K562 (cell line): ENCODE measurements around the gene NRG2. TPM values are rescaled to one million over a fixed set of nuclear protein-coding genes. Genes with fewer than 3 reads are reported as not detected.

ENCODE experiments used
- ATAC-seq: fragments of 200-7000 bp; cut with Tn5 transposase; 3 replicates; pipeline ENCODE4 v1.9.1; 2020; ENCODE audit warnings: moderate library complexity
- BruUV-seq: library from RNA; stranded (reverse); fragments of 400-500 nt; replicated peaks from 2 replicates; lab custom pipeline; 2021; lab: Mats Ljungman, UMichigan
- CTCF ChIA-PET: fragments of 300-600 bp; formaldehyde crosslinking; extraction: SDS; loops from one replicate; lab custom pipeline; 2021; ENCODE audit warnings: low intra/inter-chr PET ratio; lab: Yijun Ruan, JAX
- POLR2A ChIA-PET: fragments of 300-600, 350-650 bp; sonication (Branson Sonifier 250); formaldehyde crosslinking; extraction: SDS; loops from one replicate; lab custom pipeline; 2021; ENCODE audit warnings: antibody characterized with exemption, inconsistent platforms; lab: Yijun Ruan, JAX
- DNase-seq, 4 experiments: peaks; one replicate each; pipeline versions ENCODE4 v3.0.0 to v3.0.0-alpha.2; 2011 to 2018; ENCODE audit warnings: low spot score in 3 of 4, mixed read lengths in 3 of 4; ENCODE audit errors: extremely low read depth in 1 of 4
- FAIRE-seq: peaks from 2 replicates; lab custom pipeline; 2011; peaks lifted over from hg19 to GRCh38; lab: Jason Lieb, UNC
- H2AFZ ChIP-seq: 2 replicates; pipeline ENCODE4 v1.6.0; 2011; ENCODE audit warnings: low read depth, low read length, control low read depth, inconsistent platforms
- H3K27ac ChIP-seq: fragments of 200-600 bp; 3 replicates; pipeline ENCODE4 v1.8.0; 2011; ENCODE audit warnings: low read depth, mild to moderate bottlenecking, control low read depth, inconsistent platforms, low read length, moderate library complexity, mixed read lengths; ENCODE audit errors: extremely low read depth
- H3K27me3 ChIP-seq, 2 experiments: fragments of 300-600 bp in 1 of 2; 2 replicates in 1 of 2; 3 replicates in 1 of 2; pipeline versions ENCODE4 v1.6.0 to v1.8.0; 2011; ENCODE audit warnings: inconsistent platforms in 2 of 2, low read length in 2 of 2, mild to moderate bottlenecking in 1 of 2, mixed read lengths in 1 of 2, moderate library complexity in 1 of 2; ENCODE audit not compliant: control insufficient read depth in 2 of 2, insufficient read depth in 2 of 2
- H3K36me3 ChIP-seq: fragments of 300-600 bp; 3 replicates; pipeline ENCODE4 v1.8.0; 2011; ENCODE audit warnings: mild to moderate bottlenecking, low read length, inconsistent platforms; ENCODE audit not compliant: control insufficient read depth, insufficient read depth
- H3K4me1 ChIP-seq, 2 experiments: fragments of 200-600 bp in 1 of 2; replicated peaks in 1 of 2; 2 replicates in 1 of 2; 3 replicates in 1 of 2; pipeline versions ENCODE4 v1.5.1 to v1.8.0; 2011; ENCODE audit warnings: inconsistent platforms in 2 of 2, low read length in 2 of 2, mild to moderate bottlenecking in 1 of 2, mixed read lengths in 1 of 2, moderate library complexity in 1 of 2; ENCODE audit not compliant: control insufficient read depth in 2 of 2, insufficient read depth in 2 of 2
- H3K4me2 ChIP-seq: 2 replicates; pipeline ENCODE4 v1.6.1; 2011; ENCODE audit warnings: low read length, control low read depth, inconsistent platforms, mixed read lengths; ENCODE audit not compliant: insufficient read depth
- H3K4me3 ChIP-seq: fragments of 200-600 bp; sonication (generic), shearing (Covaris generic); 2 replicates; pipeline ENCODE4 v1.5.1; 2016; ENCODE audit warnings: control low read depth, inconsistent platforms
- H3K79me2 ChIP-seq: fragments of 200-600 bp; 3 replicates; pipeline ENCODE4 v1.8.0; 2011; ENCODE audit warnings: low read length, inconsistent platforms; ENCODE audit not compliant: control insufficient read depth, insufficient read depth
- H3K9ac ChIP-seq, 2 experiments: 2 replicates each; pipeline versions ENCODE4 v1.6.0 to v1.6.1; 2011; ENCODE audit warnings: low read depth in 2 of 2, low read length in 2 of 2, control low read depth in 1 of 2, inconsistent platforms in 1 of 2, mild to moderate bottlenecking in 1 of 2, mixed read lengths in 1 of 2; ENCODE audit not compliant: insufficient read depth in 1 of 2
- H3K9me1 ChIP-seq: one replicate; pipeline ENCODE4 v1.6.0; 2011; ENCODE audit warnings: inconsistent platforms, mild to moderate bottlenecking, low read length, moderate library complexity; ENCODE audit not compliant: control insufficient read depth, insufficient read depth
- H3K9me3 ChIP-seq: replicated peaks from 2 replicates; pipeline ENCODE4 v1.5.1; 2011; ENCODE audit warnings: low read depth, low read length, inconsistent platforms; ENCODE audit not compliant: control insufficient read depth, insufficient read depth
- H4K20me1 ChIP-seq: replicated peaks from 2 replicates; pipeline ENCODE4 v1.6.1; 2011; ENCODE audit warnings: low read length, inconsistent platforms, mixed read lengths; ENCODE audit not compliant: control insufficient read depth, insufficient read depth
- ASH1L ChIP-seq: fragments of 450-650 bp; IDR thresholded peaks from 2 replicates; pipeline ENCODE4 v1.6.1; 2018; ENCODE audit warnings: borderline replicate concordance, mild to moderate bottlenecking, low read depth; ENCODE audit not compliant: partially characterized antibody
- ATF7 ChIP-seq: fragments of 450-650 bp; IDR thresholded peaks from 2 replicates; pipeline ENCODE4 v1.7.1; 2014; ENCODE audit warnings: mild to moderate bottlenecking, moderate library complexity
- BACH1 ChIP-seq: fragments of 200-800 bp; sonication (Bioruptor generic); IDR thresholded peaks from 2 replicates; pipeline ENCODE4 v1.6.1; 2016; ENCODE audit warnings: missing genetic modification characterization, missing compliant biosample characterization
- DPF2 ChIP-seq: fragments of 450-650 bp; IDR thresholded peaks from 2 replicates; pipeline ENCODE4 v1.6.1; 2016
- E2F5 ChIP-seq: sonication (generic); formaldehyde crosslinking; IDR thresholded peaks from 2 replicates; pipeline ENCODE4 v1.8.0; 2022; ENCODE audit warnings: mild to moderate bottlenecking, missing genetic modification reagents
- ESRRB ChIP-seq: fragments of 250-450 bp; sonication (Bioruptor Pico); IDR thresholded peaks from 2 replicates; pipeline ENCODE4 v1.5.0; 2020; ENCODE audit warnings: mild to moderate bottlenecking, moderate library complexity, borderline replicate concordance
- PHF20 ChIP-seq: fragments of 450-650 bp; IDR thresholded peaks from 2 replicates; pipeline ENCODE4 v1.6.1; 2018; ENCODE audit not compliant: partially characterized antibody
- RFX7 ChIP-seq: fragments of 250-450 bp; sonication (Bioruptor Pico); IDR thresholded peaks from 2 replicates; pipeline ENCODE4 v1.5.1; 2021; ENCODE audit warnings: mild to moderate bottlenecking
- SIX5 ChIP-seq, 2 experiments: IDR thresholded peaks; 2 replicates each; pipeline ENCODE4 v1.6.1; 2011; ENCODE audit warnings: low read length in 2 of 2, borderline replicate concordance in 1 of 2, low read depth in 1 of 2, mild to moderate bottlenecking in 1 of 2, moderate library complexity in 1 of 2; ENCODE audit not compliant: insufficient read depth in 1 of 2
- TBP ChIP-seq: optimal IDR thresholded peaks from 2 replicates; pipeline ENCODE3; 2011; ENCODE audit warnings: low read depth, low read length, improper control_type of control experiment
- ZKSCAN8 ChIP-seq: fragments of 200-800 bp; sonication (Bioruptor generic); IDR thresholded peaks from 2 replicates; pipeline ENCODE4 v1.6.1; 2016; ENCODE audit warnings: missing genetic modification characterization, missing compliant biosample characterization
- ZNF12 ChIP-seq: sonication (generic); formaldehyde crosslinking; IDR thresholded peaks from 2 replicates; pipeline ENCODE4 v1.4.0; 2020; ENCODE audit warnings: mild to moderate bottlenecking, missing genetic modification reagents
- WGBS: fragments of 100-300 bp; shearing (Covaris generic); methylation state at CpG from one replicate; pipeline ENCODE4 v1.1.6; 2016; ENCODE audit warnings: low coverage, mixed read lengths; ENCODE audit not compliant: insufficient coverage; ENCODE audit errors: missing lambda C conversion rate; 5-methylcytosine and 5-hydroxymethylcytosine counted together
- in situ Hi-C: fragments of 300-500 bp; cut with MboI; formaldehyde crosslinking; loops from 4 replicates; pipeline ENCODE4 v1.15.0; 2018; ENCODE audit warnings: inconsistent platforms, mixed read lengths
- intact Hi-C: fragments of 100-400 bp; cut with micrococcal nuclease; formaldehyde crosslinking; loops from 2 replicates; pipeline ENCODE4 v1.14.2; 2022
- polyA plus RNA-seq, 8 experiments: library from polyadenylated mRNA; depleted of rRNA in 4 of 8; stranded (reverse) in 5 of 8; unstranded in 3 of 8; fragments of >200 nt; fragmentation: Nextera tagmentation in 2 of 8; fragmentation: Illumina TruSeq in 1 of 8; extraction: Ambion mirVana in 2 of 8; extraction: Trizol in 1 of 8; gene quantifications; 2 replicates each; pipeline versions ENCODE4 v1.2.1 to v1.2.3, GENCODE V29; 2011 to 2014; ENCODE audit warnings: inconsistent platforms in 1 of 8, missing spikeins in 1 of 8
- total RNA-seq, 7 experiments: library from RNA; depleted of rRNA in 6 of 7; stranded (reverse); fragments of >200 nt in 6 of 7; fragmentation: Illumina TruSeq in 2 of 7; extraction: Trizol in 2 of 7; gene quantifications; 2 replicates each; pipeline versions ENCODE4 v1.2.1 to v1.2.3, GENCODE V29; 2011 to 2021; ENCODE audit warnings: low replicate concordance in 1 of 7
- TF ChIP-seq, protein P1 (sequence below): fragments of 450-650 bp; conservative IDR thresholded peaks from 2 replicates; pipeline ENCODE4 v1.6.1; 2016; ENCODE audit warnings: missing genetic modification characterization, low read depth, mild to moderate bottlenecking, missing compliant biosample characterization, moderate library complexity
- TF ChIP-seq, protein P2 (sequence below): fragments of 450-650 bp; IDR thresholded peaks from 2 replicates; pipeline ENCODE4 v1.6.1; 2016; ENCODE audit warnings: borderline replicate concordance
- TF ChIP-seq, protein P3 (sequence below): sonication (generic); formaldehyde crosslinking; IDR thresholded peaks from 2 replicates; pipeline ENCODE4 v1.8.1; 2022; ENCODE audit warnings: missing genetic modification reagents
- TF ChIP-seq, protein P4 (sequence below): fragments of 250-450 bp; sonication (Bioruptor Pico); IDR thresholded peaks from 2 replicates; pipeline ENCODE4 v1.8.0; 2021; ENCODE audit warnings: borderline replicate concordance, mild to moderate bottlenecking, moderate library complexity; ENCODE audit not compliant: poor library complexity, severe bottlenecking

Gene NRG2
- total and polyA plus RNA-seq, 9 of the 15 experiments (the other 6 are each of a cell fraction or from before 2014, with no cell fraction given), result not detected

DNA sequence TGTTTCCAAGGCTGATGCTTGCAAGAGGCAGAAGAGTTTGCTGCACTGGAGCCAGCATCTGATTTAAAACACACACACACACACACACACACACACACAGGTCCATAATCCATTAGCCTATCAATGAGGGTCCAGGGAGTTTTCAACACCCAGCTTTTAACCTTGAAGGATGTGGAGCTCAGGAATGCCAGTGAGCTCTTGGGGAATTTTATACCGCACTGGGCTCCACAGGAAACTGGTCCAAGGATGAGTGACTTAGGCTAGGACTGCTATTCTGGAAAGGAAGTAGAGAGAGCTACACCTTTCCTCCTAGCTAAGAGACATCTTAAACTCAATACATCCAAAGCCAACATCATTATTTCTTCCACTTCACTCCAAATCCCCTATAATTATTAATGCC is 942 bp upstream of the NRG2 start (continued):
- no peak for TF ChIP-seq ASH1L
- TF ChIP-seq TBP, result no peak
- no peak for TF ChIP-seq ZNF12
- TF ChIP-seq PHF20, result no peak
- TF ChIP-seq ESRRB (CRISPR knock-in tag), result no peak
- no peak for TF ChIP-seq BACH1 (tag)
- TF ChIP-seq, protein P1, sequence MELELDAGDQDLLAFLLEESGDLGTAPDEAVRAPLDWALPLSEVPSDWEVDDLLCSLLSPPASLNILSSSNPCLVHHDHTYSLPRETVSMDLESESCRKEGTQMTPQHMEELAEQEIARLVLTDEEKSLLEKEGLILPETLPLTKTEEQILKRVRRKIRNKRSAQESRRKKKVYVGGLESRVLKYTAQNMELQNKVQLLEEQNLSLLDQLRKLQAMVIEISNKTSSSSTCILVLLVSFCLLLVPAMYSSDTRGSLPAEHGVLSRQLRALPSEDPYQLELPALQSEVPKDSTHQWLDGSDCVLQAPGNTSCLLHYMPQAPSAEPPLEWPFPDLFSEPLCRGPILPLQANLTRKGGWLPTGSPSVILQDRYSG, result no peak

DNA sequence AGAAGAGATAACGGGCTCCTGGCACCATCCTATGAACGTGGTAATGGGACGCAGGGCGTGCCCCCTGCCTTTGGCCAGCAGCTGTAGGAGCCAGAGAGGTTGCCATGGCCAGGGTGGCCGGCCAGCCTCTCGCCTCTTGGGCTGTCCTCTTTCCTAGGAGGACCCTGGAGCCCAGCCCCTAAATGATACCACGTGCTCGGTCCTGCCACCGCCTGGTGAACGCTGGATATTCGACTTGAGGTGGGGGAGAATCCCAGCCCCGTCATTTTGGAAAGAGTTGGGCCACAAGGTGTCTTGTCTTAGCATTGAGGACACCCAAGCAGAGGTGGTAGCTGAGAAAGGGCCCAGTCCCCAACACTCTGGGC is 391 bp upstream of the NRG2 start:
- FAIRE-seq (no peak), ATAC-seq (peak; percentile 37; the same call in 2 of the 3 replicates), DNase-seq (peak in 3 of 4 experiments; percentile 15 to 20 (median 17))
- Histone ChIP-seq H3K36me3 (no peaks in the 10 kb centered on the region), H3K27me3 (peaks cover 36% of the 10 kb centered on the region in 2 experiments), H3K4me1 (peaks cover 0 to 19% of the 10 kb centered on the region in 2 experiments; a peak in 2 of 5 replicates), H3K27ac (no peak overlapping the region), H3K4me2 (no peak overlapping the region), H3K4me3 (no peak overlapping the region), H2AFZ (no peak overlapping the region), H4K20me1 (no peaks in the 10 kb centered on the region), H3K9ac (peak overlapping the region in 1 of 2 experiments; percentile 58; a peak in 1 of 4 replicates), H3K79me2 (no peaks in the 10 kb centered on the region), H3K9me1 (no peaks in the 10 kb centered on the region), H3K9me3 (no peaks in the 10 kb centered on the region)
- ChIA-PET POLR2A (interaction anchor here (0.6 kb wide), 1 partner anchor 36 kb away, joined by 4 read pairs; no protein-coding TSS in a partner anchor), CTCF (no interaction called here)
- WGBS, result 2% methylated on average over 12 of the region's 12 CpGs
- BruUV-seq, result no TSS peak
- intact Hi-C loops, result no loop called here
- in situ Hi-C loops, result no loop called here
- no peak for TF ChIP-seq DPF2
- TF ChIP-seq, protein P2, sequence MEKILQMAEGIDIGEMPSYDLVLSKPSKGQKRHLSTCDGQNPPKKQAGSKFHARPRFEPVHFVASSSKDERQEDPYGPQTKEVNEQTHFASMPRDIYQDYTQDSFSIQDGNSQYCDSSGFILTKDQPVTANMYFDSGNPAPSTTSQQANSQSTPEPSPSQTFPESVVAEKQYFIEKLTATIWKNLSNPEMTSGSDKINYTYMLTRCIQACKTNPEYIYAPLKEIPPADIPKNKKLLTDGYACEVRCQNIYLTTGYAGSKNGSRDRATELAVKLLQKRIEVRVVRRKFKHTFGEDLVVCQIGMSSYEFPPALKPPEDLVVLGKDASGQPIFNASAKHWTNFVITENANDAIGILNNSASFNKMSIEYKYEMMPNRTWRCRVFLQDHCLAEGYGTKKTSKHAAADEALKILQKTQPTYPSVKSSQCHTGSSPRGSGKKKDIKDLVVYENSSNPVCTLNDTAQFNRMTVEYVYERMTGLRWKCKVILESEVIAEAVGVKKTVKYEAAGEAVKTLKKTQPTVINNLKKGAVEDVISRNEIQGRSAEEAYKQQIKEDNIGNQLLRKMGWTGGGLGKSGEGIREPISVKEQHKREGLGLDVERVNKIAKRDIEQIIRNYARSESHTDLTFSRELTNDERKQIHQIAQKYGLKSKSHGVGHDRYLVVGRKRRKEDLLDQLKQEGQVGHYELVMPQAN, result no peak
- TF ChIP-seq, protein P3, sequence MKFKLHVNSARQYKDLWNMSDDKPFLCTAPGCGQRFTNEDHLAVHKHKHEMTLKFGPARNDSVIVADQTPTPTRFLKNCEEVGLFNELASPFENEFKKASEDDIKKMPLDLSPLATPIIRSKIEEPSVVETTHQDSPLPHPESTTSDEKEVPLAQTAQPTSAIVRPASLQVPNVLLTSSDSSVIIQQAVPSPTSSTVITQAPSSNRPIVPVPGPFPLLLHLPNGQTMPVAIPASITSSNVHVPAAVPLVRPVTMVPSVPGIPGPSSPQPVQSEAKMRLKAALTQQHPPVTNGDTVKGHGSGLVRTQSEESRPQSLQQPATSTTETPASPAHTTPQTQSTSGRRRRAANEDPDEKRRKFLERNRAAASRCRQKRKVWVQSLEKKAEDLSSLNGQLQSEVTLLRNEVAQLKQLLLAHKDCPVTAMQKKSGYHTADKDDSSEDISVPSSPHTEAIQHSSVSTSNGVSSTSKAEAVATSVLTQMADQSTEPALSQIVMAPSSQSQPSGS, result no peak
- TF ChIP-seq E2F5 (CRISPR knock-in tag), result no peak
- TF ChIP-seq, protein P4, sequence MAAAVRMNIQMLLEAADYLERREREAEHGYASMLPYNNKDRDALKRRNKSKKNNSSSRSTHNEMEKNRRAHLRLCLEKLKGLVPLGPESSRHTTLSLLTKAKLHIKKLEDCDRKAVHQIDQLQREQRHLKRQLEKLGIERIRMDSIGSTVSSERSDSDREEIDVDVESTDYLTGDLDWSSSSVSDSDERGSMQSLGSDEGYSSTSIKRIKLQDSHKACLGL (CRISPR knock-in tag), result no peak
- no peak for TF ChIP-seq ATF7
- TF ChIP-seq RFX7, result no peak
- TF ChIP-seq ZKSCAN8 (CRISPR knock-in tag), result no peak
- TF ChIP-seq SIX5 (IDR thresholded peaks at IDR 0.05; ENCODE audit: borderline replicate concordance in 1 of 2, insufficient read depth in 1 of 2, low read depth in 1 of 2, low read length in 2 of 2), result no peak
